Keratinocyte (primary cell): Measurements from ENCODE around the gene COL4A6. TPM values are rescaled to one million over a fixed set of nuclear protein-coding genes. Genes with fewer than 3 reads are reported as not detected.

Experiments used
- DNase-seq: peaks from one replicate; pipeline ENCODE4 v3.0.0-alpha.2; 2011; ENCODE audit warnings: low read depth, missing footprints, low spot score
- FAIRE-seq: peaks from 2 replicates; lab custom pipeline; 2011; peaks lifted over from hg19 to GRCh38; lab: Jason Lieb, UNC
- H2AFZ ChIP-seq: 2 replicates; pipeline ENCODE4 v1.6.0; 2012; ENCODE audit warnings: low read length, control low read depth, inconsistent platforms; ENCODE audit not compliant: control insufficient read depth
- H3K27ac ChIP-seq: 2 replicates; pipeline ENCODE4 v1.5.1; 2011; ENCODE audit warnings: low read length; ENCODE audit not compliant: control insufficient read depth, insufficient read depth
- H3K27me3 ChIP-seq: 3 replicates; pipeline ENCODE4 v1.6.0; 2011; ENCODE audit warnings: low read length; ENCODE audit not compliant: control insufficient read depth, insufficient read depth; ENCODE audit errors: extremely low read depth
- H3K36me3 ChIP-seq, 2 experiments: 2 replicates in 1 of 2; 3 replicates in 1 of 2; pipeline ENCODE4 v1.5.1; 2011; ENCODE audit warnings: low read length in 2 of 2, mild to moderate bottlenecking in 1 of 2; ENCODE audit not compliant: control insufficient read depth in 2 of 2, insufficient read depth in 2 of 2; ENCODE audit errors: extremely low read depth in 1 of 2
- H3K4me1 ChIP-seq: 3 replicates; pipeline ENCODE4 v1.5.1; 2011; ENCODE audit warnings: low read length; ENCODE audit not compliant: control insufficient read depth, insufficient read depth; ENCODE audit errors: extremely low read depth
- H3K4me2 ChIP-seq: 3 replicates; pipeline ENCODE4 v1.6.0; 2011; ENCODE audit warnings: low read depth, low read length; ENCODE audit not compliant: control insufficient read depth, insufficient read depth; ENCODE audit errors: extremely low read depth
- H3K4me3 ChIP-seq, 3 experiments: fragments of 200-600 bp in 1 of 3; sonication (generic) in 1 of 3; 2 replicates in 2 of 3; 3 replicates in 1 of 3; pipeline ENCODE4 v1.5.1; 2011 to 2016; ENCODE audit warnings: low read length in 3 of 3, mild to moderate bottlenecking in 3 of 3, control low read depth in 2 of 3, inconsistent platforms in 1 of 3, low read depth in 1 of 3, mixed read lengths in 1 of 3, mixed run types in 1 of 3, moderate library complexity in 1 of 3; ENCODE audit not compliant: control insufficient read depth in 2 of 3, insufficient read depth in 2 of 3; ENCODE audit errors: extremely low read depth in 1 of 3
- H3K79me2 ChIP-seq: 2 replicates; pipeline ENCODE4 v1.6.0; 2012; ENCODE audit warnings: low read length; ENCODE audit not compliant: control insufficient read depth, insufficient read depth
- H3K9ac ChIP-seq: 3 replicates; pipeline ENCODE4 v1.6.0; 2011; ENCODE audit warnings: low read length; ENCODE audit not compliant: control insufficient read depth, insufficient read depth; ENCODE audit errors: extremely low read depth
- H3K9me1 ChIP-seq: 3 replicates; pipeline ENCODE4 v1.6.0; 2011; ENCODE audit warnings: low read length; ENCODE audit not compliant: control insufficient read depth, insufficient read depth; ENCODE audit errors: extremely low read depth
- H3K9me3 ChIP-seq: 2 replicates; pipeline ENCODE4 v1.5.1; 2012; ENCODE audit warnings: low read depth, low read length; ENCODE audit not compliant: control insufficient read depth
- H4K20me1 ChIP-seq: 3 replicates; pipeline ENCODE4 v1.6.0; 2011; ENCODE audit warnings: low read length; ENCODE audit not compliant: control insufficient read depth, insufficient read depth; ENCODE audit errors: extremely low read depth
- EZH2 ChIP-seq: IDR thresholded peaks from one replicate; pipeline ENCODE4 v1.6.1; 2012; ENCODE audit warnings: inconsistent platforms, mild to moderate bottlenecking, low read length, moderate library complexity
- dilution Hi-C: fragments of 300-500 bp; cut with MboI; formaldehyde crosslinking; loops from one replicate; pipeline ENCODE4 v1.7.0; 2020; ENCODE audit warnings: low sequenced_read_pairs; ENCODE audit not compliant: extremely low pct_ligation_motif_present
- polyA plus RNA-seq, 5 experiments: library from polyadenylated mRNA; depleted of rRNA in 3 of 5; stranded (reverse) in 3 of 5; stranded (forward) in 1 of 5; unstranded in 1 of 5; fragments of >200 nt; gene quantifications; 1 replicate in 1 of 5; 2 replicates in 3 of 5; 3 replicates in 1 of 5; pipeline versions ENCODE4 v1.2.1 to v1.2.3, GENCODE V29; 2011 to 2012; ENCODE audit warnings: missing spikeins in 2 of 5, low read depth in 1 of 5, low replicate concordance in 1 of 5
- TF ChIP-seq, protein P1 (sequence below), 3 experiments: IDR thresholded peaks in 1 of 3; conservative IDR thresholded peaks in 1 of 3; optimal IDR thresholded peaks in 1 of 3; 2 replicates in 2 of 3; 3 replicates in 1 of 3; pipeline versions ENCODE3 to v1.5.1; 2011; ENCODE audit warnings: low read length in 3 of 3, mild to moderate bottlenecking in 3 of 3, moderate library complexity in 2 of 3, control low read depth in 1 of 3, inconsistent platforms in 1 of 3; ENCODE audit not compliant: insufficient read depth in 2 of 3; ENCODE audit errors: extremely low read depth in 1 of 3

Gene COL4A6
- polyA plus RNA-seq, 1 donor (not counting 4 experiments of a cell fraction or from before 2014, with no cell fraction given), result 18.8 TPM

DNA sequence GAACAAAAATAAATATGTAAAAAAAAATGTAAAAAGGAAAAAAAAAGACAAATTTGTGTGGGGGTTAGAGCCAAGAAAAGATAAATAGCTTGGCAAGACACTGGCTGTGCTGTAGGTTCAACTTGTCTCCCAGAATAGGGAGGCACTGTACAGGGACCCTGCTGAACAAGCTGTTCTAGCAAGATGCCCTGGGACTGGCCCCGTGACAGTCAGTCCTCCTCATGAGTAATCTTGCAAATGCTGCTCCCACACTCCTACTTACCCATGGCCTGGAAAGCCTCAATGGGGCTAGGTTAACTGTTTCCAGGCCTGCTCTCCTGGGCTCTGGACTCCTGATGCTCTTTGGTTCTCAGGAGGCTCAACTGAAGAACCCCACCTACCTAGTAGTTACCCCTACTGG is 239.8 kb downstream of the COL4A6 start:
- TF ChIP-seq EZH2, result no peak
- TF ChIP-seq, protein P1, sequence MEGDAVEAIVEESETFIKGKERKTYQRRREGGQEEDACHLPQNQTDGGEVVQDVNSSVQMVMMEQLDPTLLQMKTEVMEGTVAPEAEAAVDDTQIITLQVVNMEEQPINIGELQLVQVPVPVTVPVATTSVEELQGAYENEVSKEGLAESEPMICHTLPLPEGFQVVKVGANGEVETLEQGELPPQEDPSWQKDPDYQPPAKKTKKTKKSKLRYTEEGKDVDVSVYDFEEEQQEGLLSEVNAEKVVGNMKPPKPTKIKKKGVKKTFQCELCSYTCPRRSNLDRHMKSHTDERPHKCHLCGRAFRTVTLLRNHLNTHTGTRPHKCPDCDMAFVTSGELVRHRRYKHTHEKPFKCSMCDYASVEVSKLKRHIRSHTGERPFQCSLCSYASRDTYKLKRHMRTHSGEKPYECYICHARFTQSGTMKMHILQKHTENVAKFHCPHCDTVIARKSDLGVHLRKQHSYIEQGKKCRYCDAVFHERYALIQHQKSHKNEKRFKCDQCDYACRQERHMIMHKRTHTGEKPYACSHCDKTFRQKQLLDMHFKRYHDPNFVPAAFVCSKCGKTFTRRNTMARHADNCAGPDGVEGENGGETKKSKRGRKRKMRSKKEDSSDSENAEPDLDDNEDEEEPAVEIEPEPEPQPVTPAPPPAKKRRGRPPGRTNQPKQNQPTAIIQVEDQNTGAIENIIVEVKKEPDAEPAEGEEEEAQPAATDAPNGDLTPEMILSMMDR (optimal IDR thresholded peaks at IDR 0.05 in 1 of 3, IDR thresholded peaks at IDR 0.05 in 1 of 3, conservative IDR thresholded peaks at IDR 0.05 in 1 of 3; ENCODE audit: extremely low read depth in 1 of 3, insufficient read depth in 2 of 3, low read length in 3 of 3), result no peak
- no peak overlapping the region for H3K4me2 ChIP-seq
- no peak overlapping the region for H2AFZ ChIP-seq
- no peak overlapping the region for H3K4me3 ChIP-seq
- FAIRE-seq (no peak), DNase-seq (no peak)
- no peak overlapping the region for H3K27ac ChIP-seq
- H4K20me1 ChIP-seq, result no peaks in the 10 kb centered on the region
- peaks cover 1% of the 10 kb centered on the region for H3K27me3 ChIP-seq
- no peak overlapping the region for H3K9ac ChIP-seq
- dilution Hi-C loops, result no loop called here
- no peaks in the 10 kb centered on the region for H3K9me1 ChIP-seq
- no peaks in the 10 kb centered on the region for H3K36me3 ChIP-seq
- no peaks in the 10 kb centered on the region for H3K4me1 ChIP-seq
- H3K9me3 ChIP-seq, result no peaks in the 10 kb centered on the region
- H3K79me2 ChIP-seq, result no peaks in the 10 kb centered on the region

DNA sequence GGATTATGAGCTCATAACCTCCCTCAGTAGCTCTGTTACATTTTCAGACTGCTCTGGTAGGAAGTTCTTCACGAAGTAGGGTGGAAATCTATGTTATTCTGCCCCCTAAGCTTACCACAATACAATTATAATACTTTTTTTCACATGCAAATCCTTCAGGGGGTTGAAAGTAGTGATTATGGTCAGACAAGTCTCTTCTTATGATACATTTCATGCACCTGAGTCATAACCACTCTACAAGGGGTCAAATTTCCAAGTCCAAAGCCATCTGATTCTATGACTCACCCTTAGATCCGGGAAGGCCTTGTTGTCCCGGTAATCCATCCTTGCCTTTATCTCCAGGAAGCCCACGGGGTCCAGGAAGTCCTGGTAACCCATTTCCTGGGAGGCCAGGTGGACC is 251.4 kb downstream of the COL4A6 start:
- Histone ChIP-seq H3K4me1 (peaks cover 8% of the 10 kb centered on the region), H3K9me1 (no peaks in the 10 kb centered on the region), H3K9me3 (no peaks in the 10 kb centered on the region), H3K79me2 (no peaks in the 10 kb centered on the region), H3K4me3 (no peak overlapping the region), H2AFZ (no peak overlapping the region), H3K4me2 (no peak overlapping the region), H3K27ac (no peak overlapping the region), H3K27me3 (peaks cover 23% of the 10 kb centered on the region), H4K20me1 (no peaks in the 10 kb centered on the region), H3K9ac (no peak overlapping the region), H3K36me3 (no peaks in the 10 kb centered on the region)
- peak; percentile 11 for DNase-seq
- no peak for TF ChIP-seq EZH2
- TF ChIP-seq, protein P1 (optimal IDR thresholded peaks at IDR 0.05 in 1 of 3, IDR thresholded peaks at IDR 0.05 in 1 of 3, conservative IDR thresholded peaks at IDR 0.05 in 1 of 3; ENCODE audit: extremely low read depth in 1 of 3, insufficient read depth in 2 of 3, low read length in 3 of 3), result no peak
- dilution Hi-C loops, result no loop called here
- no peak for FAIRE-seq
